ENCODE results near the gene HHIPL1.
A peak's percentile ranks its signal among the peaks of the same experiment; 100 is the strongest.

Gene HHIPL1

GRCh38 chr14:99650189-99650588, 5.3 kb downstream of the HHIPL1 start:
- Histone ChIP-seq H3K4me1 (ENCODE audit: control insufficient read depth, insufficient read depth, low read length) (no peaks in the 10 kb centered on the region), H3K27ac (ENCODE audit: low read depth, low read length) (no peak overlapping the region), H3K4me3 (ENCODE audit: low read depth, low read length) (no peak overlapping the region), H3K9me3 (ENCODE audit: control insufficient read depth, insufficient read depth, low read length) (no peaks in the 10 kb centered on the region), H3K9ac (ENCODE audit: low read depth, low read length) (no peak overlapping the region), H3K27me3 (ENCODE audit: control insufficient read depth, insufficient read depth, low read length) (peaks cover 10% of the 10 kb centered on the region), H3K36me3 (ENCODE audit: control insufficient read depth, insufficient read depth, low read length) (no peaks in the 10 kb centered on the region)

GRCh38 chr14:99651953-99652746, 7.2 kb downstream of the HHIPL1 start:
- Histone ChIP-seq H3K27me3 (ENCODE audit: control insufficient read depth, insufficient read depth, low read length) (no peaks in the 10 kb centered on the region), H3K4me3 (ENCODE audit: low read depth, low read length) (no peak overlapping the region), H3K9ac (ENCODE audit: low read depth, low read length) (no peak overlapping the region), H3K4me1 (ENCODE audit: control insufficient read depth, insufficient read depth, low read length) (no peaks in the 10 kb centered on the region), H3K27ac (ENCODE audit: low read depth, low read length) (no peak overlapping the region), H3K36me3 (ENCODE audit: control insufficient read depth, insufficient read depth, low read length) (no peaks in the 10 kb centered on the region), H3K9me3 (ENCODE audit: control insufficient read depth, insufficient read depth, low read length) (no peaks in the 10 kb centered on the region)

- Histone ChIP-seq H3K9ac (ENCODE audit: low read depth, low read length) (no peak overlapping the region), H3K36me3 (ENCODE audit: control insufficient read depth, insufficient read depth, low read length) (no peaks in the 10 kb centered on the region), H3K27me3 (ENCODE audit: control insufficient read depth, insufficient read depth, low read length) (peaks cover 20% of the 10 kb centered on the region), H3K4me1 (ENCODE audit: control insufficient read depth, insufficient read depth, low read length) (no peaks in the 10 kb centered on the region), H3K27ac (ENCODE audit: low read depth, low read length) (no peak overlapping the region), H3K9me3 (ENCODE audit: control insufficient read depth, insufficient read depth, low read length) (no peaks in the 10 kb centered on the region), H3K4me3 (ENCODE audit: low read depth, low read length) (no peak overlapping the region)
Measured at GRCh38 chr14:99654235-99654985, 9.5 kb downstream of the HHIPL1 start.

- H3K27ac ChIP-seq (ENCODE audit: low read depth, low read length), result no peak overlapping the region
- no peak overlapping the region for H3K4me3 ChIP-seq (ENCODE audit: low read depth, low read length)
- H3K27me3 ChIP-seq (ENCODE audit: control insufficient read depth, insufficient read depth, low read length), result peaks cover 28% of the 10 kb centered on the region
- no peak overlapping the region for H3K9ac ChIP-seq (ENCODE audit: low read depth, low read length)
- no peaks in the 10 kb centered on the region for H3K9me3 ChIP-seq (ENCODE audit: control insufficient read depth, insufficient read depth, low read length)
- H3K36me3 ChIP-seq (ENCODE audit: control insufficient read depth, insufficient read depth, low read length), result no peaks in the 10 kb centered on the region
- peaks cover 4% of the 10 kb centered on the region for H3K4me1 ChIP-seq (ENCODE audit: control insufficient read depth, insufficient read depth, low read length)
Measured at GRCh38 chr14:99655521-99655920, 10.6 kb downstream of the HHIPL1 start.

GRCh38 chr14:99656171-99656570, 11.2 kb downstream of the HHIPL1 start:
- H3K27me3 ChIP-seq (ENCODE audit: control insufficient read depth, insufficient read depth, low read length), result peaks cover 30% of the 10 kb centered on the region
- H3K9me3 ChIP-seq (ENCODE audit: control insufficient read depth, insufficient read depth, low read length), result no peaks in the 10 kb centered on the region
- no peak overlapping the region for H3K4me3 ChIP-seq (ENCODE audit: low read depth, low read length)
- peaks cover 11% of the 10 kb centered on the region for H3K4me1 ChIP-seq (ENCODE audit: control insufficient read depth, insufficient read depth, low read length)
- H3K9ac ChIP-seq (ENCODE audit: low read depth, low read length), result no peak overlapping the region
- H3K27ac ChIP-seq (ENCODE audit: low read depth, low read length), result no peak overlapping the region
- no peaks in the 10 kb centered on the region for H3K36me3 ChIP-seq (ENCODE audit: control insufficient read depth, insufficient read depth, low read length)

GRCh38 chr14:99657645-99658155, 12.8 kb downstream of the HHIPL1 start:
- Histone ChIP-seq H3K9me3 (ENCODE audit: control insufficient read depth, insufficient read depth, low read length) (no peaks in the 10 kb centered on the region), H3K9ac (ENCODE audit: low read depth, low read length) (no peak overlapping the region), H3K27ac (ENCODE audit: low read depth, low read length) (no peak overlapping the region), H3K4me3 (ENCODE audit: low read depth, low read length) (no peak overlapping the region), H3K36me3 (ENCODE audit: control insufficient read depth, insufficient read depth, low read length) (no peaks in the 10 kb centered on the region; the same call in 1 of the 2 replicates), H3K27me3 (ENCODE audit: control insufficient read depth, insufficient read depth, low read length) (peaks cover 30% of the 10 kb centered on the region), H3K4me1 (ENCODE audit: control insufficient read depth, insufficient read depth, low read length) (peaks cover 13% of the 10 kb centered on the region)

GRCh38 chr14:99658218-99658845, 13.4 kb downstream of the HHIPL1 start:
- Histone ChIP-seq H3K36me3 (ENCODE audit: control insufficient read depth, insufficient read depth, low read length) (no peaks in the 10 kb centered on the region; the same call in 1 of the 2 replicates), H3K4me1 (ENCODE audit: control insufficient read depth, insufficient read depth, low read length) (peaks cover 19% of the 10 kb centered on the region), H3K27ac (ENCODE audit: low read depth, low read length) (no peak overlapping the region), H3K9ac (ENCODE audit: low read depth, low read length) (no peak overlapping the region), H3K4me3 (ENCODE audit: low read depth, low read length) (no peak overlapping the region), H3K9me3 (ENCODE audit: control insufficient read depth, insufficient read depth, low read length) (no peaks in the 10 kb centered on the region), H3K27me3 (ENCODE audit: control insufficient read depth, insufficient read depth, low read length) (peaks cover 30% of the 10 kb centered on the region)

- Histone ChIP-seq H3K9me3 (ENCODE audit: control insufficient read depth, insufficient read depth, low read length) (no peaks in the 10 kb centered on the region), H3K4me3 (ENCODE audit: low read depth, low read length) (peak overlapping the region; percentile 58), H3K9ac (ENCODE audit: low read depth, low read length) (no peak overlapping the region), H3K27me3 (ENCODE audit: control insufficient read depth, insufficient read depth, low read length) (peaks cover 30% of the 10 kb centered on the region), H3K36me3 (ENCODE audit: control insufficient read depth, insufficient read depth, low read length) (no peaks in the 10 kb centered on the region; the same call in 1 of the 2 replicates), H3K4me1 (ENCODE audit: control insufficient read depth, insufficient read depth, low read length) (peaks cover 27% of the 10 kb centered on the region), H3K27ac (ENCODE audit: low read depth, low read length) (no peak overlapping the region)
Measured at GRCh38 chr14:99659333-99659741, 14.4 kb downstream of the HHIPL1 start.

GRCh38 chr14:99660006-99660566, 15.2 kb downstream of the HHIPL1 start:
- H3K9ac ChIP-seq (ENCODE audit: low read depth, low read length), result no peak overlapping the region
- H3K4me3 ChIP-seq (ENCODE audit: low read depth, low read length), result peak overlapping the region; percentile 50
- peaks cover 35% of the 10 kb centered on the region for H3K4me1 ChIP-seq (ENCODE audit: control insufficient read depth, insufficient read depth, low read length)

GRCh38 chr14:99660794-99661193, 15.9 kb downstream of the HHIPL1 start:
- Histone ChIP-seq H3K9ac (ENCODE audit: low read depth, low read length) (no peak overlapping the region), H3K4me1 (ENCODE audit: control insufficient read depth, insufficient read depth, low read length) (peaks cover 37% of the 10 kb centered on the region), H3K4me3 (ENCODE audit: low read depth, low read length) (peak overlapping the region; percentile 50; the same call in 1 of the 2 replicates), H3K36me3 (ENCODE audit: control insufficient read depth, insufficient read depth, low read length) (no peaks in the 10 kb centered on the region; the same call in 1 of the 2 replicates), H3K27ac (ENCODE audit: low read depth, low read length) (peak overlapping the region; percentile 77), H3K9me3 (ENCODE audit: control insufficient read depth, insufficient read depth, low read length) (no peaks in the 10 kb centered on the region), H3K27me3 (ENCODE audit: control insufficient read depth, insufficient read depth, low read length) (peaks cover 30% of the 10 kb centered on the region)

More at GRCh38 chr14:99660006-99660566, 15.2 kb downstream of the HHIPL1 start:
- no peaks in the 10 kb centered on the region for H3K9me3 ChIP-seq (ENCODE audit: control insufficient read depth, insufficient read depth, low read length)
- peak overlapping the region; percentile 46 for H3K27ac ChIP-seq (ENCODE audit: low read depth, low read length)
- no peaks in the 10 kb centered on the region; the same call in 1 of the 2 replicates for H3K36me3 ChIP-seq (ENCODE audit: control insufficient read depth, insufficient read depth, low read length)
- peaks cover 30% of the 10 kb centered on the region for H3K27me3 ChIP-seq (ENCODE audit: control insufficient read depth, insufficient read depth, low read length)

Data from HUES48 (cell line).